Smooth muscle cell (in vitro differentiated cells): ENCODE measurements around the gene MRAP2. TPM values are rescaled to one million over a fixed set of nuclear protein-coding genes. Genes with fewer than 3 reads are reported as not detected.
A peak's percentile ranks its signal among the peaks of the same experiment; 100 is the strongest.
"Not testable (repeated sequence)": the region's sequence is repeated elsewhere in the genome, so short reads cannot be mapped to it uniquely, and the experiment has no call there.

Experiments used
- DNase-seq: peaks from one replicate; lab custom pipeline; 2025; ENCODE audit not compliant: unreplicated experiment; lab: John Stamatoyannopoulos, UW
- H2AFZ ChIP-seq: fragments of 200-600 bp; sonication (generic); 2 replicates; pipeline ENCODE4 v1.6.0; 2016; ENCODE audit warnings: antibody characterized with exemption, low read depth, mild to moderate bottlenecking
- H3F3A ChIP-seq: fragments of 200-600 bp; sonication (generic); 2 replicates; pipeline ENCODE4 v1.6.0; 2017; ENCODE audit warnings: antibody characterized with exemption, low read depth
- H3K27ac ChIP-seq: fragments of 200-600 bp; sonication (generic); 2 replicates; pipeline ENCODE4 v1.5.1; 2016; ENCODE audit warnings: low read depth, mild to moderate bottlenecking
- H3K27me3 ChIP-seq: fragments of 200-600 bp; sonication (generic); 2 replicates; pipeline ENCODE4 v1.6.1; 2016; ENCODE audit warnings: low read depth, mild to moderate bottlenecking
- H3K36me3 ChIP-seq: fragments of 200-600 bp; sonication (generic); 2 replicates; pipeline ENCODE4 v1.5.1; 2016; ENCODE audit warnings: low read depth
- H3K4me1 ChIP-seq: fragments of 200-600 bp; sonication (generic); 2 replicates; pipeline ENCODE4 v1.5.1; 2016; ENCODE audit warnings: low read depth
- H3K4me2 ChIP-seq: fragments of 200-600 bp; sonication (generic); 2 replicates; pipeline ENCODE4 v1.6.0; 2016; ENCODE audit warnings: mild to moderate bottlenecking
- H3K4me3 ChIP-seq: fragments of 200-600 bp; sonication (generic); 2 replicates; pipeline ENCODE4 v1.5.1; 2016; ENCODE audit warnings: mild to moderate bottlenecking
- H3K79me2 ChIP-seq: fragments of 200-600 bp; sonication (generic); 2 replicates; pipeline ENCODE4 v1.6.0; 2016; ENCODE audit warnings: low read depth, mild to moderate bottlenecking
- H3K9ac ChIP-seq: fragments of 200-600 bp; sonication (generic); 2 replicates; pipeline ENCODE4 v1.6.0; 2016; ENCODE audit warnings: low read depth
- H3K9me3 ChIP-seq: fragments of 200-600 bp; sonication (generic); replicated peaks from 2 replicates; pipeline ENCODE4 v1.5.1; 2016; ENCODE audit warnings: low read depth
- H4K20me1 ChIP-seq: fragments of 200-600 bp; sonication (generic); 2 replicates; pipeline ENCODE4 v1.6.0; 2016; ENCODE audit warnings: low read depth
- WGBS: methylation state at CpG from one replicate; pipeline ENCODE4 v1.1.7; 2016; ENCODE audit warnings: low lambda C conversion rate; 5-methylcytosine and 5-hydroxymethylcytosine counted together
- polyA plus RNA-seq: library from polyadenylated mRNA; unstranded; fragments of >200 nt; fragmentation: Nextera tagmentation; extraction: Ambion mirVana; gene quantifications from 2 replicates; pipeline ENCODE4 v1.2.1, GENCODE V29; 2016
- total RNA-seq: library from RNA; depleted of rRNA; stranded (reverse); fragments of >200 nt; gene quantifications from 2 replicates; pipeline ENCODE4 v1.2.3, GENCODE V29; 2014
- TF ChIP-seq, protein P1 (sequence below): fragments of 200-600 bp; sonication (generic); IDR thresholded peaks from 2 replicates; pipeline ENCODE4 v1.5.1; 2017; ENCODE audit warnings: borderline replicate concordance, mild to moderate bottlenecking, antibody characterized with exemption; ENCODE audit not compliant: insufficient read depth, poor library complexity, severe bottlenecking

Gene MRAP2
- total and polyA plus RNA-seq, 2 experiments from 2014 or later: 15.0 to 20.5 TPM

- Histone ChIP-seq H3K9me3 (no peaks in the 10 kb centered on the region), H2AFZ (no peak overlapping the region), H3K9ac (no peak overlapping the region), H3K79me2 (no peaks in the 10 kb centered on the region), H3K27me3 (no peaks in the 10 kb centered on the region), H3K27ac (peak overlapping the region; percentile 39), H3K4me1 (no peaks in the 10 kb centered on the region), H3K36me3 (no peaks in the 10 kb centered on the region), H3K4me3 (no peak overlapping the region), H3K4me2 (no peak overlapping the region), H3F3A (no peaks in the 10 kb centered on the region), H4K20me1 (no peaks in the 10 kb centered on the region)
- 97% methylated on average over 1 of the region's 1 CpG for WGBS
- TF ChIP-seq, protein P1, sequence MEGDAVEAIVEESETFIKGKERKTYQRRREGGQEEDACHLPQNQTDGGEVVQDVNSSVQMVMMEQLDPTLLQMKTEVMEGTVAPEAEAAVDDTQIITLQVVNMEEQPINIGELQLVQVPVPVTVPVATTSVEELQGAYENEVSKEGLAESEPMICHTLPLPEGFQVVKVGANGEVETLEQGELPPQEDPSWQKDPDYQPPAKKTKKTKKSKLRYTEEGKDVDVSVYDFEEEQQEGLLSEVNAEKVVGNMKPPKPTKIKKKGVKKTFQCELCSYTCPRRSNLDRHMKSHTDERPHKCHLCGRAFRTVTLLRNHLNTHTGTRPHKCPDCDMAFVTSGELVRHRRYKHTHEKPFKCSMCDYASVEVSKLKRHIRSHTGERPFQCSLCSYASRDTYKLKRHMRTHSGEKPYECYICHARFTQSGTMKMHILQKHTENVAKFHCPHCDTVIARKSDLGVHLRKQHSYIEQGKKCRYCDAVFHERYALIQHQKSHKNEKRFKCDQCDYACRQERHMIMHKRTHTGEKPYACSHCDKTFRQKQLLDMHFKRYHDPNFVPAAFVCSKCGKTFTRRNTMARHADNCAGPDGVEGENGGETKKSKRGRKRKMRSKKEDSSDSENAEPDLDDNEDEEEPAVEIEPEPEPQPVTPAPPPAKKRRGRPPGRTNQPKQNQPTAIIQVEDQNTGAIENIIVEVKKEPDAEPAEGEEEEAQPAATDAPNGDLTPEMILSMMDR: no peak
- DNase-seq: no peak
Observed at GRCh38 chr6:84028350-84028749, 5.2 kb upstream of the MRAP2 start.

DNA sequence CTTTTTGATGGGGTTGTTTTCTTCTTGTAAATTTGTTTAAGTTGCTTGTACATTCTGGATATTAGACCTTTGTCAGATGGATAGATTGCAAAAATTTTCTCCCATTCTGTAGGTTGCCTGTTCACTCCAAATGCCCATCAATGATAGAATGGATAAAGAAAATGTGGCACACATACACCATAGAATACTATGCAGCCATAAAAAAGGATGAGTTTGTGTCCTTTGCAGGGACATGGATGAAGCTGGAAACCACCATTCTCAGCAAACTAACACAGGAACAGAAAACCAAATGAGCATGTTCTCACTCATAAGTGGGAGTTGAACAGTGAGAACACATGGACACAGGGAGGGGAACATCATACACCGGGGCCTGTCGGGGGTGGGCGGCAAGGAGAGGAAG, 1.6 kb upstream of the MRAP2 start:
- H3F3A ChIP-seq, H3K27me3 ChIP-seq, H3K27ac ChIP-seq, H3K4me2 ChIP-seq, H3K9me3 ChIP-seq, H3K79me2 ChIP-seq, H4K20me1 ChIP-seq, DNase-seq, H2AFZ ChIP-seq, H3K4me1 ChIP-seq, H3K9ac ChIP-seq, H3K36me3 ChIP-seq, H3K4me3 ChIP-seq: not testable (repeated sequence)
- 100% methylated on average over 3 of the region's 3 CpGs for WGBS

DNA sequence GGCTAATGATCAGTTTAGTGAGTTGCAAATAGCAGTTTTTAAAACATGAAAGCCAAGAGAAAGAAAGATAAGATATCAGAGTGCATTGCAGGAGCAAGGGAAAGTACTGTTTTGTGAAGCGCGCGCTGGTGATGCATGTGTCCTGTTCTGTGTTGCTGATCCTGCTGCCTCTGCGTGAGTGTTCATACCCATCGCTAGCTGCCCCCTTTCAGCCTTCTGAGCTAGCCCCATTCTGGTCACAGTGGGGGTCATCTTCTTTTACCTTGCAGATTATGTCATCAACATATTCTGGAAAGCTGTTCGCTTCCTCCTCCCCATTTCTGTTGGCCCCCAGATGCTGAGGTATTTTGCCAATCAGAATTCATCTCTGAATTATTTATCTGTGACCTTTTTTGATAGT, 1.9 kb downstream of the MRAP2 start:
- Histone ChIP-seq H4K20me1 (no peaks in the 10 kb centered on the region), H3K36me3 (no peaks in the 10 kb centered on the region), H2AFZ (no peak overlapping the region), H3F3A (no peaks in the 10 kb centered on the region), H3K27ac (no peak overlapping the region), H3K79me2 (peaks cover 9% of the 10 kb centered on the region), H3K9ac (no peak overlapping the region), H3K9me3 (no peaks in the 10 kb centered on the region), H3K4me3 (no peak overlapping the region), H3K4me2 (peak overlapping the region; percentile 99), H3K27me3 (peaks cover 8% of the 10 kb centered on the region), H3K4me1 (no peaks in the 10 kb centered on the region)
- TF ChIP-seq, protein P1: no peak
- WGBS: 35% methylated on average over 6 of the region's 6 CpGs
- DNase-seq: no peak

DNA sequence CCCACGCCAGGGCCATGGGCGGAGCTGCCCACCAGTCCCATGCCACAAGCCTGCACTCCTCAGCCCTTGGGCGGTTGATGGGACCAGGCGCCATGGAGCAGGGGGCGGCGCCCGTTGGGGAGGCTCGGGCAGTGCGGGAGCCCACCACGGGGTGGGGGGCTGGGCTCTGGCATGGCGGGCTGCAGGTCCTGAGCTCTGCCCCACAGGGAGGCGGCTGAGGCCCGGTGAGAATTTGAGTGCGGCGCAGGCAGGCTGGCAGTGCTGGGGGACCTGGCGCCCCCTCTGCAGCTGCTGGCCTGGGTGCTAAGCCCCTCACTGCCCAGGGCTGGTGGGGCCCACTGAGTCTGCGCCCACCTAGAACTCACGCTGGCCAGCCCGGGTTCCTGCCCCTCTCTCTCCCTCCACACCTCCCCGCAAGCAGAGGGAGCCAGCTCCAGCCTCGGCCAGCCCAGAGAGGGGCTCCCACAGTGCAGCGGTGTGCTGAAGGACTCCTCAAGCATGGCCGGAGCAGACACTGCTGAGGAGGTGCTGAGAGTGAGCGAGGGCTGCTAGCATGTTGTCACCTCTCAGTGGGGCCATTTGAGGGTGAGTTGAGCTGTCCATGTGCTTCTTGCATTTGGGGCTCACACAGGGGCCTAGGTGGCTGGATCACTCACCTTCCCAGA, 4.0 kb downstream of the MRAP2 start:
- H3K9ac ChIP-seq: no peak overlapping the region
- H3K4me1 ChIP-seq: no peaks in the 10 kb centered on the region
- no peak overlapping the region for H2AFZ ChIP-seq
- TF ChIP-seq, protein P1: no peak
- no peaks in the 10 kb centered on the region for H3F3A ChIP-seq
- H4K20me1 ChIP-seq: no peaks in the 10 kb centered on the region
- peaks cover 8% of the 10 kb centered on the region for H3K27me3 ChIP-seq
- no peak overlapping the region for H3K4me2 ChIP-seq
- H3K36me3 ChIP-seq: no peaks in the 10 kb centered on the region
- H3K27ac ChIP-seq: no peak overlapping the region
- H3K9me3 ChIP-seq: no peaks in the 10 kb centered on the region
- WGBS: over 99% methylated on average over 24 of the region's 24 CpGs
- H3K4me3 ChIP-seq: no peak overlapping the region
- no peak for DNase-seq
- H3K79me2 ChIP-seq: peaks cover 9% of the 10 kb centered on the region
